Stimulated activated CD4-positive, alpha-beta T cell treated with anti-CD3 and anti-CD28 coated beads, Interleukin-1b, Interleukin-23, amount 100 ng/mL, for 1 hour (primary cell): ENCODE results near the gene ELMOD1.
A peak's percentile ranks its signal among the peaks of the same experiment; 100 is the strongest.
"Not testable (repeated sequence)": the region's sequence is repeated elsewhere in the genome, so short reads cannot be mapped to it uniquely, and the experiment has no call there.

ENCODE experiments used
- DNase-seq, 2 donors: peaks; one replicate each; pipeline ENCODE4 v3.0.0-alpha.2; 2020; ENCODE audit warnings: low read depth in 2 of 2

ELMOD1 gene

GRCh38 chr11:107590460-107591377 is at the start of gene ELMOD1:
TSS of gene ELMOD1 (plus strand) at chr11:107591147. CDS start at chr11:107618190, 27,043 bp downstream.
- no peak for DNase-seq

- no peak for DNase-seq
These were observed 45.8 kb upstream of the ELMOD1 start for GRCh38 chr11:107545101-107545514.

- no peak for DNase-seq
These were observed 43.0 kb upstream of the ELMOD1 start for GRCh38 chr11:107547961-107548360.

GRCh38 chr11:107549253-107549953 is 41.5 kb upstream of the ELMOD1 start:
- DNase-seq: no peak

- DNase-seq: no peak
These were observed 41.0 kb upstream of the ELMOD1 start for GRCh38 chr11:107549954-107550285.

GRCh38 chr11:107550304-107550703 is 40.6 kb upstream of the ELMOD1 start:
- no peak for DNase-seq

- DNase-seq: no peak
These were observed 29.3 kb upstream of the ELMOD1 start for GRCh38 chr11:107561688-107562087.

GRCh38 chr11:107562647-107563208 is 28.2 kb upstream of the ELMOD1 start:
- no peak for DNase-seq

- no peak for DNase-seq
These were observed 27.2 kb upstream of the ELMOD1 start for GRCh38 chr11:107563702-107564101.

GRCh38 chr11:107564877-107565218 is 26.1 kb upstream of the ELMOD1 start:
- DNase-seq: no peak

GRCh38 chr11:107565219-107565937 is 25.6 kb upstream of the ELMOD1 start, which contains the start of gene ALKBH8:
TSS of gene ALKBH8 (minus strand) at chr11:107565735. CDS start at chr11:107560893, 4,842 bp downstream.
- DNase-seq: peak; percentile 19 to 51

- not testable (repeated sequence) for DNase-seq
These were observed 24.9 kb upstream of the ELMOD1 start for GRCh38 chr11:107565955-107566501.

- DNase-seq: no peak
These were observed 24.4 kb upstream of the ELMOD1 start for GRCh38 chr11:107566569-107566968.

GRCh38 chr11:107567739-107568335 is 23.1 kb upstream of the ELMOD1 start:
- DNase-seq: no peak

- no peak for DNase-seq
These were observed 20.9 kb upstream of the ELMOD1 start for GRCh38 chr11:107570015-107570414.

- no peak for DNase-seq
These were observed 17.5 kb upstream of the ELMOD1 start for GRCh38 chr11:107573438-107573837.

- not testable (repeated sequence) for DNase-seq
These were observed 14.2 kb upstream of the ELMOD1 start for GRCh38 chr11:107576497-107577345.

- DNase-seq: no peak
These were observed 13.6 kb upstream of the ELMOD1 start for GRCh38 chr11:107577346-107577711.

- DNase-seq: not testable (repeated sequence)
These were observed 11.8 kb upstream of the ELMOD1 start for GRCh38 chr11:107579169-107579568.

GRCh38 chr11:107581147-107581546 is 9.8 kb upstream of the ELMOD1 start:
- no peak for DNase-seq
